Upper lobe of left lung (tissue), 6 donors: ENCODE results near the gene DNAJC17. TPM values are rescaled to one million over a fixed set of nuclear protein-coding genes. Genes with fewer than 3 reads are reported as not detected.

Experiments used
- ATAC-seq, 2 donors: fragments of 200-7000 bp; cut with Tn5 transposase; one replicate each; pipeline ENCODE4 v1.9.1; 2022; ENCODE audit warnings: mild to moderate bottlenecking in 2 of 2, moderate library complexity in 2 of 2; ENCODE audit not compliant: low FRiP score in 2 of 2
- DNase-seq, 2 donors: peaks; one replicate each; pipeline ENCODE4 v3.0.0-alpha.2; 2019 to 2020
- H3K27ac ChIP-seq, 4 donors: fragments of 200-600 bp; sonication (generic); one replicate each; pipeline ENCODE4 v1.5.1; 2016 to 2019
- H3K27me3 ChIP-seq, 4 donors: fragments of 200-600 bp; sonication (generic); one replicate each; pipeline ENCODE4 v1.5.1; 2017 to 2019
- H3K36me3 ChIP-seq, 4 donors: fragments of 200-600 bp; sonication (generic); one replicate each; pipeline ENCODE4 v1.5.1; 2016 to 2019
- H3K4me1 ChIP-seq, 4 donors: fragments of 200-600 bp; sonication (generic); one replicate each; pipeline ENCODE4 v1.5.1; 2018 to 2019
- H3K4me3 ChIP-seq, 4 donors: fragments of 200-600 bp; sonication (generic); one replicate each; pipeline ENCODE4 v1.5.1; 2017 to 2019; ENCODE audit warnings: mild to moderate bottlenecking in 2 of 4, moderate library complexity in 1 of 4
- H3K9me3 ChIP-seq, 4 donors: fragments of 200-600 bp; sonication (generic); one replicate each; pipeline ENCODE4 v1.5.1; 2018 to 2019
- CTCF ChIP-seq, 6 experiments: fragments of 450-650 bp in 4 of 6; fragments of 200-600 bp in 2 of 6; sonication (generic) in 2 of 6; IDR thresholded peaks; one replicate each; pipeline ENCODE4 v1.5.1; 2016 to 2019; ENCODE audit warnings: antibody characterized with exemption in 6 of 6
- EP300 ChIP-seq, 4 donors: sonication (generic); formaldehyde crosslinking; IDR thresholded peaks; one replicate each; pipeline ENCODE4 v1.5.1; 2017; ENCODE audit warnings: antibody characterized with exemption in 4 of 4, control low read depth in 2 of 4
- POLR2A ChIP-seq, 4 donors: fragments of 450-650 bp; IDR thresholded peaks; one replicate each; pipeline ENCODE4 v1.5.1; 2016 to 2017; ENCODE audit warnings: antibody characterized with exemption in 4 of 4, mild to moderate bottlenecking in 2 of 4
- POLR2AphosphoS5 ChIP-seq, 2 donors: sonication (generic); formaldehyde crosslinking; IDR thresholded peaks; one replicate each; pipeline ENCODE4 v1.5.1; 2017; ENCODE audit warnings: antibody characterized with exemption in 2 of 2
- WGBS, 2 donors: methylation state at CpG; one replicate each; pipeline ENCODE4 v1.1.5; 2017 to 2018; 5-methylcytosine and 5-hydroxymethylcytosine counted together
- total RNA-seq, 6 donors: library from RNA; depleted of rRNA in 4 of 6; stranded (reverse); fragments of >200 nt in 4 of 6; gene quantifications; one replicate each; pipeline versions ENCODE4 v1.1.0 to v1.2.1, GENCODE V29; 2016 to 2021
- donor health status: DM: no; HTN: no; CAD: no; lungs with moderate emphysema.
- donor health status: DM: no; HTN: yes; CAD: no; lungs with severe emphysema.

Gene DNAJC17
- total RNA-seq, 6 donors from 2014 or later: 15.4 to 51.3 (median 30.0) TPM

- H3K4me3 ChIP-seq: peak within 1 kb of the TSS in 2 of 4 donors; percentile 4 to 16
- TF ChIP-seq POLR2A (IDR thresholded peaks at IDR 0.05) (peak in 1 of 4 donors; percentile 33), EP300 (IDR thresholded peaks at IDR 0.05) (no peak), POLR2AphosphoS5 (IDR thresholded peaks at IDR 0.05) (no peak)
- H3K9me3 ChIP-seq: no peaks in the 10 kb centered on the region
- no peaks in the 10 kb centered on the region for H3K27me3 ChIP-seq
- DNase-seq (peak; percentile 78 to 79), ATAC-seq (peak; percentile 12 to 70)
- peaks cover 0 to 62% (median 41%) of the 10 kb centered on the region in 4 donors for H3K36me3 ChIP-seq
- peaks cover 21 to 57% (median 40%) of the 10 kb centered on the region in 4 donors for H3K4me1 ChIP-seq
- 51 to 63% methylated on average over 20 to 28 of the region's 28 CpGs for WGBS, 2 donors
- peak within 1 kb of the TSS; percentile 54 to 81 (median 68) for H3K27ac ChIP-seq
Observed at GRCh38 chr15:40769274-40770146, 37.8 kb downstream of the DNAJC17 start, which contains the start of gene C15orf62. Gene C15orf62, plus strand, starts transcription at chr15:40769980. Its CDS starts 516 bp downstream, at chr15:40770496.

GRCh38 chr15:40768521-40769273, 38.6 kb downstream of the DNAJC17 start:
- no peak for DNase-seq
- 65 to 70% methylated on average over 14 to 21 of the region's 21 CpGs for WGBS, 2 donors
- Histone ChIP-seq H3K9me3 (no peaks in the 10 kb centered on the region), H3K27me3 (no peaks in the 10 kb centered on the region), H3K4me3 (peak overlapping the region in 1 of 4 donors; percentile 16), H3K4me1 (peaks cover 24 to 65% (median 42%) of the 10 kb centered on the region in 4 donors), H3K36me3 (peaks cover 0 to 53% (median 32%) of the 10 kb centered on the region in 4 donors), H3K27ac (peak overlapping the region; percentile 54 to 81 (median 68))
- no peak for TF ChIP-seq POLR2AphosphoS5 (IDR thresholded peaks at IDR 0.05)
- no peak for TF ChIP-seq CTCF (IDR thresholded peaks at IDR 0.05)
- TF ChIP-seq POLR2A (IDR thresholded peaks at IDR 0.05): no peak
- no peak for TF ChIP-seq EP300 (IDR thresholded peaks at IDR 0.05)
- ATAC-seq: no peak

- ATAC-seq: no peak
- WGBS, 2 donors: 89 to 97% methylated on average over 29 of the region's 29 CpGs
- Histone ChIP-seq H3K27ac (peak overlapping the region in 1 of 4 donors; percentile 75), H3K9me3 (no peaks in the 10 kb centered on the region), H3K27me3 (no peaks in the 10 kb centered on the region), H3K4me1 (peaks cover 31 to 72% (median 49%) of the 10 kb centered on the region in 4 donors), H3K36me3 (peaks cover 0 to 46% (median 25%) of the 10 kb centered on the region in 4 donors), H3K4me3 (no peak overlapping the region)
- DNase-seq: peak in 1 of 2 donors; percentile 80
- TF ChIP-seq CTCF (IDR thresholded peaks at IDR 0.05): no peak
- no peak for TF ChIP-seq POLR2A (IDR thresholded peaks at IDR 0.05)
- TF ChIP-seq EP300 (IDR thresholded peaks at IDR 0.05): no peak
- no peak for TF ChIP-seq POLR2AphosphoS5 (IDR thresholded peaks at IDR 0.05)
Observed at GRCh38 chr15:40767838-40768500, 39.3 kb downstream of the DNAJC17 start.

- peaks cover 0 to 39% (median 21%) of the 10 kb centered on the region in 4 donors for H3K36me3 ChIP-seq
- no peaks in the 10 kb centered on the region for H3K9me3 ChIP-seq
- H3K27ac ChIP-seq: peak overlapping the region in 1 of 4 donors; percentile 32
- no peaks in the 10 kb centered on the region for H3K27me3 ChIP-seq
- 93 to 95% methylated on average over 16 to 32 of the region's 32 CpGs for WGBS, 2 donors
- H3K4me1 ChIP-seq: peaks cover 35 to 77% (median 52%) of the 10 kb centered on the region in 4 donors
- DNase-seq: peak in 1 of 2 donors; percentile 76
- no peak for TF ChIP-seq POLR2A (IDR thresholded peaks at IDR 0.05)
- no peak for TF ChIP-seq EP300 (IDR thresholded peaks at IDR 0.05)
- no peak for TF ChIP-seq CTCF (IDR thresholded peaks at IDR 0.05)
- TF ChIP-seq POLR2AphosphoS5 (IDR thresholded peaks at IDR 0.05): no peak
- no peak overlapping the region for H3K4me3 ChIP-seq
- no peak for ATAC-seq
Observed at GRCh38 chr15:40766906-40767837, 40.1 kb downstream of the DNAJC17 start.
